B cell (primary cell): ENCODE measurements around the gene PCIF1. TPM values are rescaled to one million over a fixed set of nuclear protein-coding genes. Genes with fewer than 3 reads are reported as not detected.

ENCODE experiments used
- ATAC-seq: fragments of 200-7000 bp; cut with Tn5 transposase; one replicate; pipeline ENCODE4 v1.10.0; 2021; ENCODE audit warnings: low read depth, mild to moderate bottlenecking, moderate number of reproducible peaks, moderate library complexity
- CTCF ChIA-PET: fragments of 350-600 bp; sonication (Branson Sonifier 250); formaldehyde crosslinking; loops from one replicate; lab custom pipeline; 2021; ENCODE audit warnings: antibody characterized with exemption, inconsistent platforms; lab: Charles Lee
- POLR2A ChIA-PET: fragments of 350-600 bp; sonication (Branson Sonifier 250); formaldehyde crosslinking; loops from one replicate; lab custom pipeline; 2021; ENCODE audit warnings: antibody characterized with exemption; lab: Charles Lee
- DNase-seq: peaks from one replicate; pipeline ENCODE4 v3.0.0; 2013
- H2AFZ ChIP-seq: 2 replicates; pipeline ENCODE4 v1.6.1; 2012; ENCODE audit warnings: mild to moderate bottlenecking, low read depth, low read length; ENCODE audit not compliant: insufficient read depth, poor library complexity, severe bottlenecking
- H3K27ac ChIP-seq, 2 donors: 1 replicate in 1 of 2; 2 replicates in 1 of 2; pipeline ENCODE4 v1.5.1; 2012 to 2013; ENCODE audit warnings: low read length in 2 of 2, mild to moderate bottlenecking in 2 of 2, moderate library complexity in 1 of 2
- H3K27me3 ChIP-seq, 4 experiments: fragments of 200-600 bp in 1 of 4; sonication (generic) in 1 of 4; replicated peaks in 1 of 4; 1 replicate in 2 of 4; 2 replicates in 2 of 4; pipeline versions ENCODE4 v1.6.1 to v1.7.0; 2013 to 2016; ENCODE audit warnings: low read length in 3 of 4, mild to moderate bottlenecking in 2 of 4, mixed read lengths in 1 of 4, moderate library complexity in 1 of 4; ENCODE audit not compliant: insufficient read depth in 4 of 4, control insufficient read depth in 3 of 4; ENCODE audit errors: control extremely low read depth in 1 of 4
- H3K36me3 ChIP-seq, 2 experiments: replicated peaks in 1 of 2; 1 replicate in 1 of 2; 2 replicates in 1 of 2; pipeline versions ENCODE4 v1.6.1 to v1.7.1; 2013; ENCODE audit warnings: low read length in 1 of 2; ENCODE audit not compliant: insufficient read depth in 2 of 2, control insufficient read depth in 1 of 2; ENCODE audit errors: control extremely low read depth in 1 of 2, extremely low read depth in 1 of 2
- H3K4me1 ChIP-seq, 2 donors: fragments of 200-600 bp in 1 of 2; sonication (generic) in 1 of 2; 1 replicate in 1 of 2; 2 replicates in 1 of 2; pipeline versions ENCODE4 v1.5.1 to v1.6.1; 2013 to 2017; ENCODE audit warnings: low read length in 2 of 2; ENCODE audit not compliant: control insufficient read depth in 2 of 2, insufficient read depth in 2 of 2
- H3K4me2 ChIP-seq: replicated peaks from 2 replicates; pipeline ENCODE3; 2012; ENCODE audit warnings: mild to moderate bottlenecking, low read depth, low read length; ENCODE audit not compliant: poor library complexity, severe bottlenecking
- H3K4me3 ChIP-seq, 5 experiments: fragments of 200-600 bp in 1 of 5; sonication (generic) in 1 of 5; 1 replicate in 3 of 5; 2 replicates in 2 of 5; pipeline versions ENCODE4 v1.5.1 to v1.7.0; 2011 to 2016; ENCODE audit warnings: low read length in 4 of 5, mild to moderate bottlenecking in 4 of 5, low read depth in 2 of 5, control low read depth in 1 of 5, moderate library complexity in 1 of 5; ENCODE audit not compliant: insufficient read depth in 1 of 5; ENCODE audit errors: control extremely low read depth in 1 of 5, extremely low read depth in 1 of 5
- H3K79me2 ChIP-seq: fragments of 200-600 bp; sonication (generic); one replicate; pipeline ENCODE4 v1.6.0; 2016; ENCODE audit warnings: low read length; ENCODE audit not compliant: control insufficient read depth, insufficient read depth
- H3K9ac ChIP-seq: fragments of 200-600 bp; sonication (generic); 2 replicates; pipeline ENCODE4 v1.6.1; 2017; ENCODE audit warnings: mild to moderate bottlenecking, low read length, moderate library complexity
- H3K9me3 ChIP-seq, 3 donors: one replicate each; pipeline versions ENCODE4 v1.6.1 to v1.7.1; 2013; ENCODE audit warnings: low read length in 2 of 3; ENCODE audit not compliant: control insufficient read depth in 2 of 3, insufficient read depth in 1 of 3; ENCODE audit errors: control extremely low read depth in 1 of 3
- H4K20me1 ChIP-seq: 2 replicates; pipeline ENCODE4 v1.6.0; 2012; ENCODE audit warnings: mild to moderate bottlenecking, low read length; ENCODE audit not compliant: insufficient read depth, control insufficient read depth, poor library complexity, severe bottlenecking
- H3K27ac Mint-ChIP-seq: one replicate; pipeline ENCODE4 v1.8.0; 2021; ENCODE audit warnings: mixed read lengths
- H3K27me3 Mint-ChIP-seq: one replicate; pipeline ENCODE4 v1.8.0; 2021; ENCODE audit warnings: mixed read lengths
- H3K4me1 Mint-ChIP-seq: one replicate; pipeline ENCODE4 v1.8.0; 2021; ENCODE audit warnings: mixed read lengths
- H3K4me3 Mint-ChIP-seq: one replicate; pipeline ENCODE4 v1.8.0; 2021; ENCODE audit warnings: mixed read lengths
- H3K9me3 Mint-ChIP-seq: one replicate; pipeline ENCODE4 v1.8.0; 2022; ENCODE audit warnings: mixed read lengths; ENCODE audit not compliant: insufficient read depth
- EZH2 ChIP-seq: IDR thresholded peaks from 2 replicates; pipeline ENCODE4 v1.6.1; 2012; ENCODE audit warnings: borderline replicate concordance, low read depth, mild to moderate bottlenecking, moderate library complexity, low read length; ENCODE audit not compliant: insufficient read depth, poor library complexity, severe bottlenecking
- WGBS: methylation state at CpG from one replicate; pipeline ENCODE4 v1.1.5; 2013; ENCODE audit warnings: missing lambda C conversion rate; ENCODE audit not compliant: insufficient coverage; 5-methylcytosine and 5-hydroxymethylcytosine counted together
- intact Hi-C: fragments of 100-400 bp; cut with micrococcal nuclease; formaldehyde crosslinking; loops from one replicate; pipeline ENCODE4 v1.10.0; 2022
- polyA plus RNA-seq: library from polyadenylated mRNA; depleted of rRNA; stranded (reverse); fragments of >200 nt; gene quantifications from 2 replicates; pipeline ENCODE4 v1.2.3, GENCODE V29; 2012
- total RNA-seq, 2 donors: library from RNA; stranded (reverse); fragments of 120-200 nt in 1 of 2; gene quantifications; 1 replicate in 1 of 2; 2 replicates in 1 of 2; pipeline versions ENCODE4 v1.2.3 to v1.2.4, GENCODE V29; 2013 to 2022
- TF ChIP-seq, protein P1 (sequence below): fragments of 200-600 bp; IDR thresholded peaks from one replicate; pipeline ENCODE4 v1.8.0; 2022; ENCODE audit warnings: antibody characterized with exemption, mild to moderate bottlenecking

The PCIF1 gene
- total and polyA plus RNA-seq, 2 donors (not counting 1 experiment from before 2014, with no cell fraction given): 74.2 to 79.2 TPM

DNA sequence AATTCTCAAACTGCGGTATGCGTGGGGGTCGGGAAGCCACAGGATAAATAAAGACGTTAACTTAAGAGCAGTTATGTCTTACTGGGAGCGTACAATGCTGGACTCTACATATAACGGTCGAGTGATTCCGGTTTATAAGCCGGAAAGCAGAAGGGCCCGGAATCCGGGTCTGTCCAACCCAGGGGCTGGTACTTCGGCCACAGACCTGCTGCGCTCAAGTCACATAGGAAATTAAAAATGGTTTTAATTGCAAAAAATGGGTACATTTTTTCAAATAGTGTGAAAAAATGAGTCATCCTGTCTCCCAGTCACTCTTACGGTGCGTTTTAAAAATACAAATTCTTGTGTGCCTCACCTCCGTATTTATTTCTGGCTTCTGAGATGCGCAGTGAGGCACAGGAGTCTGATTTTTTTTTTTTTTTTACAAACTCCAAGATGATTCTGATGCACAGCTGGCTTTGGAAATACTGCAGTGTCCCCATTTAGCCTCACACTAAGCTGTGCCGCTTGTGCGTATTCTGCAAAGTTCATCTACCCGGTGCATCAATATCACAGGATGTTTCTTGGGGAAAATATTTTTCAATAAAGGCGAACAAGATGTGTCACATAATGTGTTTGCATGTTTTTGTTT is 1.0 kb downstream of the PCIF1 start:
- CTCF ChIA-PET: interaction anchor here (0.6 to 4.9 kb wide), 3 partner anchors 14 to 35 kb away, joined by 3 to 44 read pairs (median 5); partner anchors contain the start of gene ZNF335
- H3K36me3 ChIP-seq: peaks cover 0 to 38% of the 10 kb centered on the region in 2 experiments

More for the DNA sequence above, 1.0 kb downstream of the PCIF1 start:
- Histone ChIP-seq H4K20me1 (peaks cover 29% of the 10 kb centered on the region), H3K79me2 (peaks cover 47% of the 10 kb centered on the region), H3K4me2 (peak overlapping the region; percentile 85), H3K27ac (peak overlapping the region; percentile 64 to 99), H3K9ac (peak overlapping the region; percentile 99), H3K27me3 (no peaks in the 10 kb centered on the region), H3K9me3 (no peaks in the 10 kb centered on the region), H3K4me3 (peak overlapping the region; percentile 52 to 93 (median 92)), H3K4me1 (peaks cover 12 to 19% of the 10 kb centered on the region in 2 donors), H2AFZ (peak overlapping the region; percentile 77)
- Mint-ChIP-seq H3K4me1 (peaks cover 28% of the 10 kb centered on the region), H3K27me3 (no peaks in the 10 kb centered on the region), H3K27ac (peak overlapping the region; percentile 98), H3K9me3 (no peaks in the 10 kb centered on the region), H3K4me3 (peak overlapping the region; percentile 93)
- POLR2A ChIA-PET: interaction anchor here (0.6 to 3.7 kb wide), 17 partner anchors 11 to 976 kb away, joined by 3 to 62 read pairs (median 5); partner anchors contain the start of genes CTSA, DNTTIP1, NEURL2 and PLTP
- 18% methylated on average over 18 of the region's 21 CpGs for WGBS
- ATAC-seq (peak; percentile 10), DNase-seq (no peak)
- TF ChIP-seq, protein P1, sequence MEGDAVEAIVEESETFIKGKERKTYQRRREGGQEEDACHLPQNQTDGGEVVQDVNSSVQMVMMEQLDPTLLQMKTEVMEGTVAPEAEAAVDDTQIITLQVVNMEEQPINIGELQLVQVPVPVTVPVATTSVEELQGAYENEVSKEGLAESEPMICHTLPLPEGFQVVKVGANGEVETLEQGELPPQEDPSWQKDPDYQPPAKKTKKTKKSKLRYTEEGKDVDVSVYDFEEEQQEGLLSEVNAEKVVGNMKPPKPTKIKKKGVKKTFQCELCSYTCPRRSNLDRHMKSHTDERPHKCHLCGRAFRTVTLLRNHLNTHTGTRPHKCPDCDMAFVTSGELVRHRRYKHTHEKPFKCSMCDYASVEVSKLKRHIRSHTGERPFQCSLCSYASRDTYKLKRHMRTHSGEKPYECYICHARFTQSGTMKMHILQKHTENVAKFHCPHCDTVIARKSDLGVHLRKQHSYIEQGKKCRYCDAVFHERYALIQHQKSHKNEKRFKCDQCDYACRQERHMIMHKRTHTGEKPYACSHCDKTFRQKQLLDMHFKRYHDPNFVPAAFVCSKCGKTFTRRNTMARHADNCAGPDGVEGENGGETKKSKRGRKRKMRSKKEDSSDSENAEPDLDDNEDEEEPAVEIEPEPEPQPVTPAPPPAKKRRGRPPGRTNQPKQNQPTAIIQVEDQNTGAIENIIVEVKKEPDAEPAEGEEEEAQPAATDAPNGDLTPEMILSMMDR: no peak
- no peak for TF ChIP-seq EZH2
- intact Hi-C loops: loop anchor here (1.0 to 2.0 kb wide), 6 partner anchors 37 to 153 kb away; partner anchors contain the start of genes CTSA, DNTTIP1, NCOA5 and NEURL2
